ENCODE results near the gene C7orf25. TPM values are rescaled to one million over a fixed set of nuclear protein-coding genes. Genes with fewer than 3 reads are reported as not detected.
"Not testable (repeated sequence)": the region's sequence is repeated elsewhere in the genome, so short reads cannot be mapped to it uniquely, and the experiment has no call there.

The C7orf25 gene
- polyA plus RNA-seq, 2 of the 4 experiments (the other 2 are of a cell fraction), result 3.0 to 3.7 TPM

- FAIRE-seq (no peak), DNase-seq (ENCODE audit: low read depth in 1 of 2, low spot score in 1 of 2) (no peak), ATAC-seq (no peak)
- POLR2A ChIA-PET, result interaction anchor here (0.6 kb wide), 1 partner anchor 544 kb away, joined by 3 read pairs; no protein-coding TSS in a partner anchor
- no peak for TF ChIP-seq MYC (IDR thresholded peaks at IDR 0.05; ENCODE audit: borderline replicate concordance, low read length)
- CTCF ChIA-PET, result interaction anchor here (0.8 to 1.7 kb wide), 9 partner anchors 9 to 946 kb away, joined by 3 to 10 read pairs (median 3); no protein-coding TSS in a partner anchor
- H3K4me3 ChIP-seq, result no peak overlapping the region; the same call in 2 of the 3 replicates
- no peak overlapping the region for H3K27ac ChIP-seq
- H3K4me1 ChIP-seq, result peaks cover 17% of the 10 kb centered on the region; the same call in 2 of the 3 replicates
- H3K4me2 ChIP-seq, result peak overlapping the region; percentile 76; the same call in 2 of the 3 replicates
- no peaks in the 10 kb centered on the region for H3K9me3 ChIP-seq
Measured at GRCh38 chr7:42886893-42887505, 24.9 kb downstream of the C7orf25 start.

- DNase-seq (ENCODE audit: low read depth in 1 of 2, low spot score in 1 of 2) (peak in 1 of 2 experiments; percentile 20), FAIRE-seq (peak; percentile 32), ATAC-seq (no peak)
- H3K4me3 ChIP-seq, result no peak overlapping the region
- no peak overlapping the region for H3K4me2 ChIP-seq
- peak; percentile 35 to 44; a peak in 4 of 5 replicates for TF ChIP-seq RAD21 (conservative IDR thresholded peaks at IDR 0.05 in 1 of 2, IDR thresholded peaks at IDR 0.05 in 1 of 2)
- TF ChIP-seq NFE2L2 (conservative IDR thresholded peaks at IDR 0.05; ENCODE audit: low read length), result no peak
- no peak for TF ChIP-seq MYC (IDR thresholded peaks at IDR 0.05; ENCODE audit: borderline replicate concordance, low read length)
- TF ChIP-seq EHMT2 (IDR thresholded peaks at IDR 0.05; ENCODE audit: low read depth), result no peak
- TF ChIP-seq SMC3 (IDR thresholded peaks at IDR 0.05), result peak; percentile 32; the same call in 2 of the 3 replicates
- peak; percentile 46 for TF ChIP-seq CTCF (IDR thresholded peaks at IDR 0.05)
- no peaks in the 10 kb centered on the region for H3K9me3 ChIP-seq
- CTCF ChIA-PET, result interaction anchor here (1.3 to 1.7 kb wide), 4 partner anchors 10 to 945 kb away, joined by 3 to 10 read pairs (median 5); no protein-coding TSS in a partner anchor
- H3K27ac ChIP-seq, result no peak overlapping the region
- 53% methylated on average over 2 of the region's 2 CpGs for WGBS (ENCODE audit: missing lambda C conversion rate)
- peaks cover 17% of the 10 kb centered on the region; the same call in 2 of the 3 replicates for H3K4me1 ChIP-seq
- POLR2A ChIA-PET, result interaction anchor here (0.6 kb wide), 1 partner anchor 545 kb away, joined by 3 read pairs; no protein-coding TSS in a partner anchor
Measured at GRCh38 chr7:42886129-42886528, 25.7 kb downstream of the C7orf25 start.

GRCh38 chr7:42885183-42885582, 26.7 kb downstream of the C7orf25 start:
- H3K9me3 ChIP-seq; H3K27ac ChIP-seq; H3K4me2 ChIP-seq; ATAC-seq; DNase-seq (ENCODE audit: low read depth in 1 of 2, low spot score in 1 of 2); FAIRE-seq; H3K4me3 ChIP-seq; POLR2A ChIA-PET: not testable (repeated sequence)
- H3K4me1 ChIP-seq, result peaks cover 17% of the 10 kb centered on the region; the same call in 2 of the 3 replicates
- WGBS (ENCODE audit: missing lambda C conversion rate), result 83% methylated on average over 8 of the region's 8 CpGs
- CTCF ChIA-PET, result interaction anchor here (1.2 kb wide), 1 partner anchor 944 kb away, joined by 5 read pairs; no protein-coding TSS in a partner anchor

GRCh38 chr7:42883950-42884349, 27.9 kb downstream of the C7orf25 start:
- Histone ChIP-seq H3K9me3 (no peaks in the 10 kb centered on the region), H3K4me3 (no peak overlapping the region), H3K27ac (peak overlapping the region in 1 of 2 experiments; percentile 58; a peak in 2 of 6 replicates), H3K4me1 (peaks cover 11% of the 10 kb centered on the region; the same call in 2 of the 3 replicates), H3K4me2 (no peak overlapping the region)
- POLR2A ChIA-PET, result no interaction called here
- CTCF ChIA-PET, result no interaction called here
- ATAC-seq (no peak), FAIRE-seq (no peak), DNase-seq (ENCODE audit: low read depth in 1 of 2, low spot score in 1 of 2) (peak in 1 of 2 experiments; percentile 8)
- no CpG with 5 or more reads among the region's 6 CpGs for WGBS (ENCODE audit: missing lambda C conversion rate)
- TF ChIP-seq EHMT2 (IDR thresholded peaks at IDR 0.05; ENCODE audit: low read depth) (no peak), EHF (CRISPR knock-in tag; IDR thresholded peaks at IDR 0.05) (no peak), MAFK (IDR thresholded peaks at IDR 0.05; ENCODE audit: partially characterized antibody) (no peak), BHLHE40 (IDR thresholded peaks at IDR 0.05; ENCODE audit: low read depth, low read length) (no peak), TP53 (CRISPR knock-in tag; IDR thresholded peaks at IDR 0.05) (no peak), HMGXB4 (CRISPR knock-in tag; IDR thresholded peaks at IDR 0.05; ENCODE audit: borderline replicate concordance) (no peak), KDM5A (IDR thresholded peaks at IDR 0.05) (no peak), GATA3 (IDR thresholded peaks at IDR 0.05; ENCODE audit: borderline replicate concordance) (no peak), RCOR1 (IDR thresholded peaks at IDR 0.05; ENCODE audit: low read depth, low read length) (no peak), FOXS1 (CRISPR knock-in tag; IDR thresholded peaks at IDR 0.05) (no peak), CHD4 (IDR thresholded peaks at IDR 0.05; ENCODE audit: borderline replicate concordance) (no peak), JUN (IDR thresholded peaks at IDR 0.05) (no peak), MAZ (IDR thresholded peaks at IDR 0.05; ENCODE audit: borderline replicate concordance, low read depth, low read length) (no peak), ATOH8 (CRISPR knock-in tag; IDR thresholded peaks at IDR 0.05; ENCODE audit: low read depth) (no peak)
